Hindlimb muscle (tissue), 1 donor: ENCODE measurements around the gene SLC26A9. TPM values are rescaled to one million over a fixed set of nuclear protein-coding genes. Genes with fewer than 3 reads are reported as not detected.

ENCODE experiments used
- DNase-seq: peaks from one replicate; pipeline ENCODE4 v3.0.0-alpha.2; 2013
- polyA plus RNA-seq: library from polyadenylated mRNA; unstranded; fragments of 120-200 nt; gene quantifications from one replicate; pipeline ENCODE4 v1.2.1, GENCODE V29; 2013; ENCODE audit not compliant: insufficient read length

Gene SLC26A9
- polyA plus RNA-seq, result 0.05 TPM

DNA sequence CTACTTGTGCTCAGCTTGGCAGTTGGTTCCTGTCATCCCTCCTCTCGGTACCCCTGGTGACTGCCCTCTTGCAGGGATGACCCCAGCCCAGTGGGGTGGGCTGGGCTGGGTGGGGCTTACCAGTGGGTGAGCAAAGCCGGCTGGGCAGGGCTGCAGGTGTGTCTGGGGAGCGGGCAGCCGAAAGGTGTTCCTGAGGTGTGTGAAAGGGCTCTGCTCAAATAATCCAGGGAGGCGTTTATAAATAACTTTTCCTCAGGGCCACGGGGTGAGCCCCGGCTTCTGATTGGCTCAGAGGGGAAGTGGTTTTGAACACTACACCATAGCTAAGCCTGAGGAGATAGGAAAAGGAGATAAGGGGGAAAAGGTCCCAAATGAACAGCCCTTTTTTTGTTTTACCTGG, at the start of gene SLC26A9:
Gene SLC26A9, minus strand, starts transcription at position 212 of the 400 bp plus-strand sequence. CDS start 7,636 bp downstream, outside the sequence.
- no peak for DNase-seq

DNA sequence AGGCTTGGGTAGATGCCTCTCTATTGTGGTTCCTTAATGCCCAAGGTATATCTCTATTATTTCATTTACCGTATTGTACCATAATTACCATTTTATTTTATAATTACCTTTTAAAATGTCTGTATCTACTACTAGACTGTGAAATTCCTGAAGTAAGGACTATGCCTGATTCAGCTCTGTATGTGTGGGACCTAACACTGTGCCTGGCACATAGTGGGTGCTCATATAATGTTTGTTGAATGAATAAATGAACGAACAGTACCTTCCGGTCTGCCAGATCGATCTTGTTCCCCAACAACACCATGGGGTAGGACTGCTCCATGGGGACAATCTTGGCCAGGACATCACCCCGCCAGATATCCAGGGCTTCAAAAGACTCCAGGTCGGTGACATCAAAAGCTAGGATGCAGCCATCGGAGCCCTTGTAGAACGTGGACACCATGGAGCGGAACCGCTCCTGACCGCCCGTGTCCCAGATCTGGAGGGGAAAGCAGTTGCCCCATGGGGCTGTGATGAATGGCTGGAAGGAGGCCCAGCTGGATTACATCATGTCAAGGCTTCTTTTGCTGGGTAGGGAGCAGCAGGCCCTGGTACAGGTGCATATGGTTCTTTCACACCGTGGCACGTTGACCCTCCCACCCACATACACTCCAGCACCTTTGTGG, 49.1 kb upstream of the SLC26A9 start:
- DNase-seq, result no peak

GRCh38 chr1:205991237-205991636, 48.0 kb upstream of the SLC26A9 start:
- no peak for DNase-seq

GRCh38 chr1:205990226-205990625, 47.0 kb upstream of the SLC26A9 start:
- no peak for DNase-seq

GRCh38 chr1:205989786-205990185, 46.5 kb upstream of the SLC26A9 start:
- DNase-seq, result no peak

DNA sequence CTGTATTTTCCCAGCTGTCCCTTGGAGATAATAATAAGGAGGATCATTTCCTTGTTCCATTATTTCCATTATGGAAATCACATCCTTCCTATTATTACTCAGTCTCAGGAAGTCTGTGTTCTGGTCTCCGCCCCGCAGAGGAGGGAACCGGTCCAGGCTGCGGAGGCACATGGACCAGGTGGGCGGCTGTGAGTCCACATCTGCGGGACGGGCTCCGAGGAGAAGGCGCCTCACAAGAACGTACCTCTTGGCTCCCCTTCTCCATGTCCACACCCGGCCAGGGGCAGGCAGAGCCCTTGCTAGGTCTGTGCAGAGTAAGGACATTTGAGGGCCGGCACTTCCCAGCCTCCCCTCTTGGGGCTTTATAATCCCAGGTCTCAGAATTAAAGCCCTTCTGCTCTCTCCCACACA, 45.3 kb upstream of the SLC26A9 start:
- DNase-seq, result peak; percentile 47

GRCh38 chr1:205986861-205987260, 43.6 kb upstream of the SLC26A9 start:
- no peak for DNase-seq

GRCh38 chr1:205986292-205986691, 43.0 kb upstream of the SLC26A9 start:
- DNase-seq, result no peak

GRCh38 chr1:205985330-205986005, 42.2 kb upstream of the SLC26A9 start:
- DNase-seq, result no peak

DNA sequence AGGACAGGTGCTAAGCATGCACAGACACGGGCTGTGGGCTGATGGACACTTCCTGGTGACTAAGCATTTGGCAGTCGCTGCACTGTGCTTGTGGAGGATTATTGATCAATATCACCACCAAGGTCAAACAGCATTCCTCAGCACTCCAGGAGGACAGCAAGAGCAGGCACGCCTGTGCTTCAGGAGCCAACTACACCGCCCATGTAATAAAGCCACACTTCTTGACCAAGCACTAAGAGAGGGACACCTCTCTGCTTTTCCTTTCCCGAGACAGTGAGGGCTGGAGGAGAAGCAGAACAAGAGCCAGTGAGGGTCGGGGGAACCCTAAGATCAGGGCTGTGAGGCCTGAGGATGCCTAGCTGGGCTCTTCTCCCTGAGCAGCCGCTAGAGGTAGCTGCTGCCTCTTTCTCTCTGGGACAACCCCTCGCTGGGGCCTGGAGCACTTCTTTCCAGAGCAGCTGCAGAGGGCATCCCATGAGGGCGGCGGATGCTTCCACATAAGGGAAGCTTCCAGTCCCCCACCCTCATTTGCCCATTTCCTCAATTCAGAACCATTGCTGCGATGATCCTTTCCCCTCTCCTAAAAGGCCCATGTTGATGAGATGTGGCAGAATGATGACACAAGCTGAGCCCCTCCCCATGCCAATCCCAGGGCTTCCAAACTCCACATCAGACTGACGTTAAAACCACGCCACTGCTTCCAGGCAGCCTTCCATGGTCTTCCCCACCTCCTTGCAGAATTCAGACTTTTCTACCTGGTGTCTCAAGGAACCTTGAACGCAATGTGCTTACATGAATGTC, 40.9 kb upstream of the SLC26A9 start:
- DNase-seq, result peak; percentile 81

- no peak for DNase-seq
Measured at GRCh38 chr1:205981257-205981656, 38.0 kb upstream of the SLC26A9 start.

DNA sequence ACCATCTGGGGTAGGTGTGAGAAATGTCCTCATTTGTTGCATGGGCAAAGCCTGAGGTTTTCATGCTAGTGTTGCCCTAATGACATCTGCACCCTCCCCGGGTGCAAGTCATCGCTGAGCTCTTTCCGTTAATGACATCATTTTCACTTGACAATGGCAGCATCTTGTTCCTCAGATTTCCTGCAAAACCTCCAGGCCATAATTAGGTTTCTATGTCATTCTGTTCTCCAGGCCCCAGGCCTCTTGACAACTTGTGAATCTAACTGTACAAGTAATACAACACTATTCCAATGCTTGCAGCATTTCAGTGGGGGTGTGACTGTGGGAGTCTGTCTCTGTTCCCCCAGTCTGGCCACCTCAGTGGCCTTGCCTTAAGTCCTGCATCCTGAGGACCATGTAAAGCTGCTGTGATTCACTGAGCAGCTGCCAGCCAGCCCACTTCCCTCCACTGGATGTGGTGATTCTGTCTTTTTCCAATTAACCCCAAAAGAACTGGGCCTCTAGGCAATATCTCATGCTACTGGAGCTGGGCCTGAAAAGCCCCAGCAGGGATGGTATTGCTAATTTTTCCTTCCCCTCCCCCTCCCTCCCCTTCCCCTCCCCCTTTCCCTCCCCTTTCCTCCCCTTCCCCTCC, 37.1 kb upstream of the SLC26A9 start:
- DNase-seq, result no peak

DNA sequence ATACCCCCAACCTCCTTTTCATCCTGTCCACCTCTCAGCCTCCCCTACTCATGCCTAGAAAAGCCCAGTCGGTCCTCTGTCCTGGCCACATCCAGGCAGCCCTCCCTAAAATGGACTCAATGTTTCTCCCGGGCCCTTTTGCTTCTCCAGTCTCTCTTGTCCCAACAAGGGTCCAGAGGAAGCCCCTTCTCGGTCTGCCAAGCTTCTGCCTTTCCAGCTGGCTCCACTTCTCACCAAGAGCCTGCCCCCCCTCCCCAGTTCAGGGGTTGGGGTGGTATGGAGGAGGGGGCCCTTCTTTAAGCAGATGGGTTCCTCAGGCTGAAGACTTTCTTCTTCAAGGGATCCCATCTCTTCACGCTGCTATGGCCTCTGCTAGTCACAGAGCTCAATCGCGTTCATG, 36.0 kb upstream of the SLC26A9 start:
- DNase-seq, result no peak

GRCh38 chr1:205978676-205979075, 35.4 kb upstream of the SLC26A9 start:
- no peak for DNase-seq

DNA sequence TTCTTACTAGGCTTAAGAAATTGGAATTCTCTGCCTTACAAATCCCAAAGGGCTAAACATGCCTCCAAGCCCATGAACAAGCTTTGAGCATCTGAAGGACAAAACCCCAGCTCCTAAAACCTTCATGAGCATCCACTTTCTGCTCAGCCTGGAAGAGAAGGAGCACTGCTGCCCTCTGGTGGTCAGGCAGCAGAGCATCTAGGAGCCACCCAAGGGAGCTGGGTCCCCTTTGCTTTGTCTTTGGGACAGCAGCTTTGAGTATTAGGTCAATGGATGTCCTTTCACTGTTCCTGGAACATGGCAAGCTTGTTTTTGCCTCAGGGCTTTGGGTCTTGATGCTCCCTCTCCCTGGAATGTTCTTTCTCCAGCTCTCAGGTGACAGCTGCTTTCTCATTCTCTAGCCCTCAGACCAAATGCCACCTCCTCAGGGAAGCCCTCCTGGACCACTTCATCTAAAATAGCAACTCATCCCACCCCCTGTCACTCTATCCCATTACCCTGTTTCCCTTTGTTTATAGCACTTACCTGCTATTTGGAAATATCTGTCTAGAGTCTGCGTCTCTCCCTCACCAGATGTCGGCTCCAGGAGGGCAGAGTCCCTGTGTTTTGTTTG, 34.3 kb upstream of the SLC26A9 start:
- peak; percentile 83 for DNase-seq

DNA sequence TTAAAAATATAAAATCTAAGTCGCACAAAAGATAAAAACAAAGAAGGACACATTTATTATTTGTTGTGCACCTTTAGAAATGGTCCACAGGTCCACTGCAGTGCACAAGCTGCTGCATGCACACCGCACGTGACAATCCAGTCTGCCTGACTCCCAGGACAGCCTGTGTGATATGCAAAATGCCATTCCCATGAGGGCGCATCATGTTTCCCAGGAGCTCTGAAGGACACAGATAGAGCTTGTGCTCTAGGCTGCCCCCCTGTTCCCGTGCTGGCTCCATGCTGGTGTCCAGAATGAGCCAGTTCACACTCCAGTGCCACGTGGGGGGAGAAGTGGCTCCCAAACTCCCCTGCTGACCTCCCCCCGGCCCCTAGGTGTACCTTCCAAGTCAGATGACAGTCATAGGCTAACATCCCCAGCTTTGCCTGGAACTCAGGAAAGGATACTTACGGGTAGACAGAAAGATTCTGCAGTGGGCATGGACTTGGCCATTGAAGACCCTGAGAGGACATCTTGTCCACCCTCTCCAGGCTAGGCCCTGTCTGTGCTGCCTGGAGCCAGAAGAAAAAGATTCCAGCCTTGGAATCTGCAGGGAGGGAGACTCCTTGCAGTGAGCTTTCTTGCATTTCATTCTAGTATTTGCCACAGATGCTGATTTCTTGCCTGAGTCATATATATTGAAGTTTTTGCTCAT, 33.6 kb upstream of the SLC26A9 start:
- no peak for DNase-seq

DNA sequence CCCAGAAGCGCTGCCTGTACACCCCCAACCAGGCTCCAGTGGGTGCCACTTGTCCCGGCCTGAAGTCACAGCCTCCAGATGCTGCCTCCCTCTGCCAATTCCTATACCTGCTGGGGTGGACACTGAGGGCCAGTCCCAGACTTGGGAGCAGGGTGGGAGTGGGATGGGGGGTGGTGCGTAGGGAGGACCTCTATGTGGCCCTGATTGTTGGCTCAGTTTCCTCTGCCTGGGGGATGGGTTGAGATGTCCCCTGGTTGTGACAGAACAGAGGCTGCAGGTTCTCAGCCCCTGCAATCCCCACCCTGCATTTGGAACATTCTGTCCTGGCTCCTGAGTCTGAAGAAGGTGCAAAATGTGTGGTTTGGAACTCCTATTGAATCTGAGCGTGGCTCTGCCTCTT, 32.8 kb upstream of the SLC26A9 start:
- DNase-seq, result no peak

DNA sequence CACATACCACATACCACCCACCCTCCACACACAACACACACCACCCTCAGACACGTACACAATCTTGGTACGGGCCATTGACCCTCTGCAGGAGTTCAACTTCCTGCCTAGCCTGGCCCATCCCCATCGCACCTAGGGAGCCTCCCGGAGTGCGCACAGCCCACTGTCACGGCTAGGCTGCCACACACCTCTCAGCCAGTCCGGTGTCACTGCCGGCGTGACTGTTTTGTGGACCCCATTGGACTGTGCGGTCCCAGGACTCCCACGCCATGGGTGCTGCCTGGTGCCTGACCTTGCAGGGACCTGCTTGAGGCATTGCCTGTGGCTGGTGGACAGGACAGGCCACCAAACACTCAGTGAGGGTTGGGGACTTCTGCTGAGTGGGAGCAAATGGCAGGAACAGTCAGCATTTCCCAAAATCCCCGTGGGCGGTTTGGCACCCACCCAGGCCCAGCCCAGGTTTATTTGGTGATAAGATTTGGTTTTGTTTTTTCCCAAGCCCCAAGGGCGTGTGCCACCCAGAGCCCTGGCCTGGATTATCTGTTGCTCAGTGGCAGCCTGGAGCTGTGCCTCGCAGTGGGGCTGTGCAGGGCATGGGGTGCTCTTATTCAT, 32.2 kb upstream of the SLC26A9 start:
- DNase-seq, result no peak

GRCh38 chr1:205974712-205975111, 31.5 kb upstream of the SLC26A9 start:
- DNase-seq, result no peak

DNA sequence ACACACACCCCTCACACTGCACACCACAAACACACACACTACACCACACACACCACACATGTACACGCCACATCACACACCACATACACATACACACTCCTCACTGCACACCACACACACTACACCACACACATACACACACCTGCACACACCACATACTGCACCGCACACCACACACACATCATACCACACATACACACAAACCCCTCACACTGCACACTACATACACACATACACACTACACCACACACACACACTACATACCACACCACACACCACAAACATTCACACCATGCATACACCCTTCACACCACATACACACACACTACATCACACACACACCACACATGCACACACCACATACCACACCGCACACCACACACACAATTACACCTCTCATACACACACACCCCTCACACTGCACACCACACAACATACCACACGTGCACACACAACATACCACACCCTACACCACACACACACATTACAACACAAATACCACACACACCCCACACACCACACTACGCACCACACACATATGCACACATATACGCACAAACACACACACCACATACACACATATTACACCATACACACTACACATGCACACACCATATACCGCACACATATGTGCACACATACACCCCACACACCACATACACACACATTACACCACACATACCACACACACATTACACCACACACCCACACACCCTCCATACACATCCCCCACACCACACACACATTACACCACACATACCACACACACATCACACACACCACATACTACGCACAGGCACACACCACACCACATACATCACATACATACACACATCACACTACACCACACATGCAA, 30.3 kb upstream of the SLC26A9 start:
- no peak for DNase-seq
